Activated T-helper 1 cell treated with anti-CD3 and anti-CD28 coated beads, Interleukin-12 subunit alpha, Interleukin-12 subunit beta, Interleukin-2, Interleukin-4 antibody, amounts not matched to agents 30 ng/mL and 10 ng/mL and 1 ng/mL, durations not matched to agents 14 hours and 24 hours and 36 hours (primary cell): ENCODE results near the gene DGKI. TPM values are rescaled to one million over a fixed set of nuclear protein-coding genes. Genes with fewer than 3 reads are reported as not detected.

Experiments
- DNase-seq: peaks from one replicate; pipeline ENCODE4 v3.0.0; 2021; ENCODE audit warnings: low spot score
- H3K27ac Mint-ChIP-seq: one replicate; pipeline ENCODE4 v1.8.0; 2021; ENCODE audit warnings: mild to moderate bottlenecking, mixed read lengths
- H3K27me3 Mint-ChIP-seq: one replicate; pipeline ENCODE4 v1.8.0; 2022; ENCODE audit warnings: mild to moderate bottlenecking, moderate library complexity, mixed read lengths; ENCODE audit not compliant: insufficient read depth
- H3K36me3 Mint-ChIP-seq: one replicate; pipeline ENCODE4 v1.8.0; 2021; ENCODE audit warnings: low read depth, mixed read lengths
- H3K4me1 Mint-ChIP-seq: one replicate; pipeline ENCODE4 v1.8.0; 2021; ENCODE audit warnings: low read depth, mixed read lengths
- H3K4me3 Mint-ChIP-seq: one replicate; pipeline ENCODE4 v1.8.0; 2021; ENCODE audit warnings: mild to moderate bottlenecking, moderate library complexity, mixed read lengths
- H3K9me3 Mint-ChIP-seq: one replicate; pipeline ENCODE4 v1.8.0; 2021; ENCODE audit warnings: mixed read lengths
- intact Hi-C: fragments of 100-400 bp; cut with micrococcal nuclease; formaldehyde crosslinking; loops from one replicate; pipeline ENCODE4 v1.15.1; 2024
- total RNA-seq: library from RNA; stranded (reverse); gene quantifications from 2 replicates; pipeline ENCODE4 v1.2.3, GENCODE V29; 2022

DGKI gene
- total RNA-seq, 1 donor from 2014 or later, result 27.3 TPM

DNA sequence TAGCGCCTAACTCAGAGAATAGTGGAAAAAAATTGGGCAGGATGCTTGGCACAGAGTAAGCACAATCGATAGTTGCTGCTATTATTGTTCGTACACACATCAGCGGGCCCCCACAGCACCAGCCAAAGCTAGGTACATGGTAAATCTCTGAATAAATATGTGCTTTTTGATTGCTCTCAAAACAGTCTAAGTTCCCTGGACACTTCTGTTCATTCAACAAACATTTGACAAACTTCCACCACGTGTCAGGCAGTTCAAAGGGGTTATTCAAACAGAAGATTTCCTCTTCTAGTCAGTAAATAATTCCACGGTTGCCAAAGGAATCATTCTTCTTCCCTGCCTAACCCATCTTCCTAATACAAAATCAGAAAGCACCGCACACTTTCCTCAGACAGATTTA lies 150.8 kb downstream of the DGKI start:
- DNase-seq, result no peak
- Mint-ChIP-seq H3K4me1 (no peaks in the 10 kb centered on the region), H3K27ac (no peak overlapping the region), H3K4me3 (no peak overlapping the region), H3K9me3 (no peaks in the 10 kb centered on the region), H3K27me3 (no peaks in the 10 kb centered on the region), H3K36me3 (peaks cover 2% of the 10 kb centered on the region)
- intact Hi-C loops, result no loop called here

DNA sequence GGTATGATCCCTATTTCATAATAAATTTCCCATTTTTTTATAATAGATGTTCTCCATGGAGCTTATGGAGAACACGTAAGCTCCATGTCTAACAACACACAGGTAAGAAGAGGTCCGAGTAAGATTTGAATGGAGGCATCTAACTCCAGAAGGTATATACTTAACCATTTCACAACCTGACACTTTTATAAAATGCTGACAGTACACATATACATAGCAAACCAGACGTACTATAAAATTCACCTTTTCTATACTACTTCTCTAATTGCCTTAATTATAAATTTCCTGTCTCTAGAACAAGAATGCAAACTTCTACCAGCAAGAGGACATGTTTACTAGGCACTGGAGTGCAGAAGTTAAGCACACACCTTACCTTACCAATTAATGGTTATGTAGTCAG lies 151.3 kb downstream of the DGKI start:
- intact Hi-C loops, result no loop called here
- no peak overlapping the region for H3K4me3 Mint-ChIP-seq
- DNase-seq, result no peak
- H3K27me3 Mint-ChIP-seq, result peaks cover 2% of the 10 kb centered on the region
- H3K36me3 Mint-ChIP-seq, result peaks cover 2% of the 10 kb centered on the region
- no peaks in the 10 kb centered on the region for H3K4me1 Mint-ChIP-seq
- H3K9me3 Mint-ChIP-seq, result no peaks in the 10 kb centered on the region
- H3K27ac Mint-ChIP-seq, result no peak overlapping the region

DNA sequence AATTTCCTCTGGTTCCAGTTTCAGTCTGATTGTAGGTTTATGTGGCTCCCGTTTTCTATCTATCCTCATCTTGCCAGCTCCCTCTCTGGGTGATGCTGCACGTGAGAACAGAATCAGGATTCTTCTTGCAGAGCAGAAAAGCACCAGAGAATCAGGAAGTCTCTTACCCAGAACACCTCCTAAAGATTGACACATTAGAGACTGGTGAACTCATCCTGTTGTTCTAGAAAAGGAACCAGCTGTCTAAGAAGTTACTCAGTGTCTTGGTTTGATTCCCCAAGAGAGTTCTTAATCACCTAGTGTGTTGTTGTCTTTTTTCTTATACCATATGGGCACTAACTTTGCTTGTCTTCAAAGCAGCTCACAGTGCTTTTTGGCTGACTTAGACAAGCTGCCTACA lies 152.4 kb downstream of the DGKI start:
- intact Hi-C loops, result no loop called here
- peaks cover 2% of the 10 kb centered on the region for H3K36me3 Mint-ChIP-seq
- peaks cover 5% of the 10 kb centered on the region for H3K27me3 Mint-ChIP-seq

DNA sequence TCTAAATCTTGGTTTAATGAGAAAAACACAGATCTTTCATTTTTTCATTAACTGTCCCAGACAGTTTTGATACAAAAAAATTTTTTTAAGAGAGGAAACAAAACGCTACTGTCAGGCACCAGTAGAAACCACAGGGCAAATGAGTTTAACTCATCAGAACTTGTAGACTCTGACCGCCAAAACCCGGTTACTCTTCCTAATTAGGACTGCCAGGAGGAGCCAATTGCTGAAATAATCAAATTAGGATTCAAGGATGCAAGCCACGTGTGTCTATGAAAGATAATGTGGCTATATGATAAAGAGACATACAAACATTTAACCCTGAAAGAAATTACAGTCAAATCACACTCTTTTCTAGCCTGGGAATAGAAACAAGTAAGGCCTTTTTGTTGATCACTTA lies 154.4 kb downstream of the DGKI start:
- intact Hi-C loops, result no loop called here
- H3K4me1 Mint-ChIP-seq, result no peaks in the 10 kb centered on the region
- no peak overlapping the region for H3K4me3 Mint-ChIP-seq

More for the DNA sequence above, 152.4 kb downstream of the DGKI start:
- no peaks in the 10 kb centered on the region for H3K9me3 Mint-ChIP-seq
- no peak for DNase-seq
- H3K4me1 Mint-ChIP-seq, result no peaks in the 10 kb centered on the region
- H3K27ac Mint-ChIP-seq, result no peak overlapping the region
- H3K4me3 Mint-ChIP-seq, result no peak overlapping the region

DNA sequence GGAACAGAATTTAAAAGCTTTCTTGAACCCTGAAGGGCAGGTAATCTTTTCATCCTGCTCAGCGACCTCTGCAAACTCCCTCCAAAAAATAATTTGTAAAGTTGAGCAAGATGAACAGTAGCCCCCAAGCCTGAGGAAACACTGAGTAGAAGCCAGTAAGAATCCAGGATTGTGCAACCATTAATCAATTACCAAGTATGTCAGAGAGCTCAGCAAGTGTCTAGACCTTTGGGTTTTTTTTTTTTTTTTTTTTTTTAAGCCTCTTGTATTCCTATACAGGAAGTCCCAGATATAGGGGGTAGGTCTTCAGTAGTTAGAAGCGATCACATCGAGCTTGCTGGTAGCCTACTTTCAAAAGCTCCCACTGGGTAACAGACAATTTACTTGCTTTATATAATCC lies 155.2 kb downstream of the DGKI start:
- peaks cover 5% of the 10 kb centered on the region for H3K27me3 Mint-ChIP-seq
- no peaks in the 10 kb centered on the region for H3K9me3 Mint-ChIP-seq
- peaks cover 2% of the 10 kb centered on the region for H3K36me3 Mint-ChIP-seq
- no peak overlapping the region for H3K27ac Mint-ChIP-seq
- intact Hi-C loops, result no loop called here
- no peak for DNase-seq
- H3K4me1 Mint-ChIP-seq, result no peaks in the 10 kb centered on the region
- no peak overlapping the region for H3K4me3 Mint-ChIP-seq

More for the DNA sequence above, 154.4 kb downstream of the DGKI start:
- no peak overlapping the region for H3K27ac Mint-ChIP-seq
- no peaks in the 10 kb centered on the region for H3K9me3 Mint-ChIP-seq
- DNase-seq, result no peak
- H3K27me3 Mint-ChIP-seq, result peaks cover 5% of the 10 kb centered on the region
- H3K36me3 Mint-ChIP-seq, result peaks cover 2% of the 10 kb centered on the region

DNA sequence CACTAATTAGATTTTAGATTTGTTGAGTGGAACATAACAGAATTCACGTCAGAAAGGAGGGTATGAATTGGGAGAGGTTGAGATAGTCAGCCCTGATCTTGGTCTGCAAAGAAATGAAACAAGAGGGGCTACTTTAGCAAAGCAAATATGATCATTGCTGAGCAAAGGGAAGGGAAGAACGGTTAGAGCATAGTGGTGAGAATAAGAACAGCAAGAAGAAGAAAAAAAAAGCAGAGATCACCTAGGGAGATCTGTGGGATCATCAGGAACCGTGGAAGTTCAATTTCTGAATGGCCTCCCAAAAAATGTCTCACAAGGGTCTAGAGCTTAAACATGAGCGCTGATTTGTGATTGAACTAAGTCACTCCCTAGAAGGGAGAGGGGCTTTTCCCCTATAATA lies 156.1 kb downstream of the DGKI start:
- no peaks in the 10 kb centered on the region for H3K36me3 Mint-ChIP-seq
- peaks cover 5% of the 10 kb centered on the region for H3K27me3 Mint-ChIP-seq
- H3K9me3 Mint-ChIP-seq, result no peaks in the 10 kb centered on the region
- intact Hi-C loops, result no loop called here
- no peaks in the 10 kb centered on the region for H3K4me1 Mint-ChIP-seq
- DNase-seq, result no peak
- H3K27ac Mint-ChIP-seq, result no peak overlapping the region
- no peak overlapping the region for H3K4me3 Mint-ChIP-seq

DNA sequence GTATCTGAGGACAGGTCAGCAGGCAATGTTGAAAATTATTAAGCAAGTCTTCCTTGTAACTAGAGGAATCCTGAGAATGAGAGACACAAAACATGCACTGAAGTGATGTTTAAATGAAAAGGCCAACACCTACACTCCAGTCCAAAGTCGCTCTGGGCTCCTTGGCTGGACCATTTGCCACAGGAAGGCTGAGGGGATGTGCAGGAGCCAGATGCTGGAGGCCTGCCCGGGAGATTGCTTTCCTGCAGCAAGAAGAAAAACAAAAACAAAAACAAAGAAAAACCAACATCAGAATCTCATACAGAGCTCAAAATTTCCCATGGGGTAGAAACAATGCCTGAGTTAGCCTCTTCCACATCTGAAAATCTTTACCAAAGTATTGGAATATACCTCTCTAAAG lies 157.0 kb downstream of the DGKI start:
- Mint-ChIP-seq H3K27me3 (peaks cover 5% of the 10 kb centered on the region), H3K9me3 (no peaks in the 10 kb centered on the region), H3K4me1 (no peaks in the 10 kb centered on the region), H3K4me3 (no peak overlapping the region), H3K27ac (no peak overlapping the region), H3K36me3 (no peaks in the 10 kb centered on the region)
- no peak for DNase-seq
- intact Hi-C loops, result no loop called here

DNA sequence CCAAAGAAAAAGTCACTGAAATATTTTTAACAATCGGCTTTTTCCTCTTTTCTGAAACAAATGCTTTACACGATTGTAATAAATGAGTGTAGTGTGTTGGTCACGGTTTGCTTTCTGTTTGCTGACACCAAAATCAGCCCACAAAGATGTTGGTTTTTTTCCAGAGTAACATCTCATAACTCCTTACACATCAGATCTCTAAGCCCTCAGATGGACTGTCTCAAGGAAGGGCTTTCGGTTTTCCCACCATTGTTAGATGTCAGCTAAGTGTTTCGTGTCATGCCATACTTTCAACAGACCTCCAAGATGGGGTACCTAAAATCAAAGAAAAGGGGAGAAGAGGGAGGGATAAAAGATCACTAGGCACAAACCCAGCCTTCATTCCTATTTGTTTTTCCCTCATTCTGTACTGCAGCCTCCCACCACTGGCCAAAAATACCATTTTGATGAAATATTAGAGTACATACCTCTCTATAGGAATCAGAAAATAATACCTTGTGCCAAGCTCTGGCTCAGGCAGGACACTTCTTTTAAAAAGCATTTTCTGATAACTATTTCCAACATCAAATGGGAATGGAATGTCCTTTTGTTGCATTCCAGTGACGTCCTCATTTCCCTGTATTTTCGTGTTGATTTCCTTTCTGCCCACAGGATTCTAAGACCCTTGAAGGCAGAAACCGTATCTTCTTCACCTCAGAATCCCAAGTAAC lies 159.1 kb downstream of the DGKI start:
- no peaks in the 10 kb centered on the region for H3K4me1 Mint-ChIP-seq
- no peak overlapping the region for H3K27ac Mint-ChIP-seq
- H3K4me3 Mint-ChIP-seq, result no peak overlapping the region
- no peaks in the 10 kb centered on the region for H3K9me3 Mint-ChIP-seq
- DNase-seq, result no peak
- H3K36me3 Mint-ChIP-seq, result no peaks in the 10 kb centered on the region
- intact Hi-C loops, result no loop called here
- peaks cover 5% of the 10 kb centered on the region for H3K27me3 Mint-ChIP-seq

DNA sequence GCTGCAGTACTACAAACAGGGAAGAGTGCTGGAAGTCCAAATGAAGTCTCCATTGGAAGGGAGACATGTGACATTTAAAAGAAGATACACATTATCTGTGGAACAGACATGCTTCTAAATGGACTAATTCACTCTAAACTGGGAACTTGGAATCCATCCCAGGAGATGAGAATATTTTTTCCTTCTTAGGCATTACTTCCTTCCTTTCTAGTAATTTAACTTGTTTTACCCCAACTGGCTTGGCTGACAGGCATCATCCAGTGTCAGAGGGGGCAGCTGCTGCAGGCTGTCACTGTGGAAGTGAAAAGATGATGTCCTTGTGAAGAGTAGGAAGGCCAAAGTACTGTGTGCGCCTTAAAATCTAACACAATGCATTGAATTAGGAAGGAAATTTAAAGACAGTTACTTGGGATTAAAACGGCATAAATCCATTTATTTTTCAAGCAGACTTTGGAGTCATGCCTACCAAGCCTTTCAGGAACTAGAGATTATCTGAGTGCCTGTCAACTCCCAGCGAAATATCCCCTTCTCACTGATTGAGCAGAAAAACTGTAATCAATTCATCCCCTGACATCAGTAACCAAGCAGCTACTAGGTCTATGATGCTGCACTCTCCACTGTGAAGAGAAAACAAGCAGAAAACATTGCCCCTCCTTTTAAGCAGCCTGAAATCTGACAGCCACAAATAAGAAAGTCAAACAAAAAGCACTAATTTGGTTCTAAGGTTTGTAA lies 161.2 kb downstream of the DGKI start:
- H3K9me3 Mint-ChIP-seq, result no peaks in the 10 kb centered on the region
- DNase-seq, result no peak
- intact Hi-C loops, result no loop called here
- no peak overlapping the region for H3K4me3 Mint-ChIP-seq
- H3K36me3 Mint-ChIP-seq, result no peaks in the 10 kb centered on the region
- H3K27me3 Mint-ChIP-seq, result peaks cover 4% of the 10 kb centered on the region
- no peak overlapping the region for H3K27ac Mint-ChIP-seq
- no peaks in the 10 kb centered on the region for H3K4me1 Mint-ChIP-seq

DNA sequence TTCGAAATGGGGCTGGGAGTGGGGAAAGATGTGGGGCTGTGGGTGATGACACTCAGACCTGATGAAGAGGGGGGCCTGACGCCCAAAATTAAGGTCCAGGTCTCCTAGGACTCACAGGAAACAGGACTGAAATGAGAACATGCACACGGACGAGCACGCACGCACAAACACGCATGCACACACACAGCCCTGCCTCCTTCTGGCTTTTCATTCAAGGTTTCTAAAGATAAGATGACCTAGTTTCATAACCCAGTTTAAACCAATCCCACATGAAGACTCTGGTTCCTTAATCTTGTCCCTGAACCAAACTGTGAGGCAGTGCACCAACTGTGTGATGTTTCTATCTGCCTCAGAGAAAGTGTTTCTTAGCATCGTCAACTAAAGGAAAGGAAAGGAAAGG lies 162.0 kb downstream of the DGKI start:
- Mint-ChIP-seq H3K9me3 (no peaks in the 10 kb centered on the region), H3K27me3 (peaks cover 1% of the 10 kb centered on the region), H3K4me3 (no peak overlapping the region), H3K4me1 (no peaks in the 10 kb centered on the region), H3K36me3 (no peaks in the 10 kb centered on the region), H3K27ac (no peak overlapping the region)
- intact Hi-C loops, result no loop called here
- no peak for DNase-seq

DNA sequence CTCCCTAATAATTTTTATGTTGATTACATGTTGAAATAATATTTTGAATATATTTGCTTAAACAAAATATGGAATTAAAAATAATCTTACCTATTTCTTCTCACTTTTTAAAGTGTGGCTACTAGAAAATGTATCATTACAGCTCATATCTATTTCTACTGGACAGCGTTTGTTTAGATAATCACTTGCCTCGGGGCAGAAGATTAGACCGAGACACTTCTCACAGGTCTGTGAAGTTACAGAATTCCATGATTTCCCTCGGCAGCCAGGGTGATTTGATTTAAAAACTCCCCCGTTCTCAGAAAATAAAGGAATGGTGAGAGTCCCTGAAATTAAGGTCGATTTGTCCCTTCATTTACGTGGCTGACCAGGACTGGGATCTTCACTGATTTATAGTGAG lies 162.5 kb downstream of the DGKI start:
- Mint-ChIP-seq H3K27ac (no peak overlapping the region), H3K36me3 (no peaks in the 10 kb centered on the region), H3K4me3 (no peak overlapping the region), H3K27me3 (no peaks in the 10 kb centered on the region), H3K4me1 (no peaks in the 10 kb centered on the region), H3K9me3 (no peaks in the 10 kb centered on the region)
- intact Hi-C loops, result no loop called here
- no peak for DNase-seq

DNA sequence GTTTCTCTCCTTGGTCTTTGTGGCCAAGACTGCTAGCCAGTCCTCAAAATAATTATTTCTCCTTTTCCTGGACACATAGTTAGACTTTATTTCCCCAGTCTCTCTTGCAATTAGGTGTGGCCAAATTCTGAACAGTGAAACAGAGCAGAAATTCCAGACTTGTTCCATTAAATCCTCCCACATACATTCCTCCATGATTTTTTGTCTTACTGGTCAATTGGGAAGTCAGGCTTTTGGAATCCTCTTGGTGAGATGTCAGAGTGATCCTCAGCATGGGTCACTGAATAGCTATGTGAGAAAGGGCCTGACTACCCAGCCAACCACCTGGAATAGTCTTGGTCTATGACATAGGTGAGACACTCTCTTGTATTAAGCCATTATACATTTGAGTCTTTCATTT lies 164.2 kb downstream of the DGKI start:
- intact Hi-C loops, result no loop called here

DNA sequence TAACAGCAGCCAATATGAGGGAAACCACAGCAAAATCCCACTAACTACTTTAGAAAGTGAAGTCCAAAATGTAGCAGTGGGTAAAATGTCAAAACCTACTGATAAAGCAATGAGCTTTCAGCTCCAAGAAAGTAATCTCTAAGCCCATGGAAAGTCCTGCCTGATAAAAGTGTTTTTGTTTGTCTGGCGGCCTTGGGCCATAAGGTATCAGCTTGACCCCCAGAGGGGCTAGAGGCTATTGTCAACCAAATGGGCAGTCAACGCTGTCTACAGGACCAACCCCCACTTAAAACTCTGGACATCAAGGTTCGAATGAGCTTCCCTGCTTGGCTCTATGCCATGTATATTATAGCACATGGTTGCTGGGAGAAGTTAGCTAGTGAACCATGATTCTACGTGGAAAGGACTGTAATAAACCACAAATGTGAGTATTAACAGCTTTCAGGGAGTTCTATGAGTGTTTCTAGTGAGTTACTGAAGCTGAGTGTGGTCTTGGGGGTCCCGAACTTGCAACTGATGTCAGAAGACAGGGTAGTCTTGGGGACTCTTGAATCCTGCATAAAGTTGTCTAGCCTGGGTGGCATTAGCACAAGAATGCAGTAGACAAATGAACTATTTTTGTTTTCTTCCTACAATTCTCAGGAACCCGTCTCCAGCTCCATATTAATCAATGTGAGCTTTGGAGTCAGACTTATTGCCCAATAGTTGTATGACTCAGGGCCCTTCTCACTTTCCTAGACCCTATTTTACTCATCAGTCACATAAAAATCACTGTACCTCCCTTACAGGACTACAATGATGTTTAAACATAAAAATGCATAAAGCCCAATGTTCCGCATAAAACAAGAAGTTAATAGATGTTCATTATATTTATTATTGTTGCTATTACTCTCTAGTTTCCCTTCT lies 164.9 kb downstream of the DGKI start:
- intact Hi-C loops, result no loop called here
- H3K4me1 Mint-ChIP-seq, result no peaks in the 10 kb centered on the region
- DNase-seq, result no peak

More for the DNA sequence above, 164.2 kb downstream of the DGKI start:
- H3K4me1 Mint-ChIP-seq, result no peaks in the 10 kb centered on the region
- no peaks in the 10 kb centered on the region for H3K27me3 Mint-ChIP-seq
- no peak overlapping the region for H3K27ac Mint-ChIP-seq
- no peaks in the 10 kb centered on the region for H3K9me3 Mint-ChIP-seq
- H3K4me3 Mint-ChIP-seq, result no peak overlapping the region
- no peaks in the 10 kb centered on the region for H3K36me3 Mint-ChIP-seq
- no peak for DNase-seq

More for the DNA sequence above, 164.9 kb downstream of the DGKI start:
- Mint-ChIP-seq H3K4me3 (no peak overlapping the region), H3K27ac (no peak overlapping the region), H3K27me3 (no peaks in the 10 kb centered on the region), H3K9me3 (no peaks in the 10 kb centered on the region), H3K36me3 (no peaks in the 10 kb centered on the region)
